H1 (cell line): ENCODE measurements around the gene ZNF674. TPM values are rescaled to one million over a fixed set of nuclear protein-coding genes. Genes with fewer than 3 reads are reported as not detected.

Experiments
- EZH2 ChIP-seq: fragments of 200-600 bp; sonication (generic); IDR thresholded peaks from 2 replicates; pipeline ENCODE4 v1.7.1; 2012; ENCODE audit warnings: low read depth, mild to moderate bottlenecking, moderate library complexity, low read length, inconsistent platforms; ENCODE audit not compliant: severe bottlenecking
- polyA plus RNA-seq, 7 experiments: library from polyadenylated mRNA; depleted of rRNA in 3 of 7; stranded (reverse) in 5 of 7; unstranded in 2 of 7; fragments of >200 nt in 5 of 7; fragments of 200-250 nt in 2 of 7; gene quantifications; 1 replicate in 5 of 7; 2 replicates in 1 of 7; 4 replicates in 1 of 7; pipeline versions ENCODE4 v1.2.1 to v1.2.3, GENCODE V29; 2011 to 2013; ENCODE audit warnings: missing spikeins in 2 of 7, mixed read lengths in 2 of 7
- total RNA-seq: library from RNA; stranded (reverse); fragmentation: NEBNext Ultra II Directional; extraction: Animal tissue kit (Norgen Biotek cat#: 25700); gene quantifications from 2 replicates; pipeline ENCODE4 v1.2.1, GENCODE V29; 2021

The ZNF674 gene
- total and polyA plus RNA-seq, 2 of the 8 experiments (the other 6 are each of a cell fraction or from before 2014, with no cell fraction given), result 2.0 to 7.4 TPM

GRCh38 chrX:46465203-46465602, 80.0 kb downstream of the ZNF674 start (continued):
- TF ChIP-seq EZH2, result no peak
